ENCODE data around the gene ELMO1.

ELMO1 gene

DNA sequence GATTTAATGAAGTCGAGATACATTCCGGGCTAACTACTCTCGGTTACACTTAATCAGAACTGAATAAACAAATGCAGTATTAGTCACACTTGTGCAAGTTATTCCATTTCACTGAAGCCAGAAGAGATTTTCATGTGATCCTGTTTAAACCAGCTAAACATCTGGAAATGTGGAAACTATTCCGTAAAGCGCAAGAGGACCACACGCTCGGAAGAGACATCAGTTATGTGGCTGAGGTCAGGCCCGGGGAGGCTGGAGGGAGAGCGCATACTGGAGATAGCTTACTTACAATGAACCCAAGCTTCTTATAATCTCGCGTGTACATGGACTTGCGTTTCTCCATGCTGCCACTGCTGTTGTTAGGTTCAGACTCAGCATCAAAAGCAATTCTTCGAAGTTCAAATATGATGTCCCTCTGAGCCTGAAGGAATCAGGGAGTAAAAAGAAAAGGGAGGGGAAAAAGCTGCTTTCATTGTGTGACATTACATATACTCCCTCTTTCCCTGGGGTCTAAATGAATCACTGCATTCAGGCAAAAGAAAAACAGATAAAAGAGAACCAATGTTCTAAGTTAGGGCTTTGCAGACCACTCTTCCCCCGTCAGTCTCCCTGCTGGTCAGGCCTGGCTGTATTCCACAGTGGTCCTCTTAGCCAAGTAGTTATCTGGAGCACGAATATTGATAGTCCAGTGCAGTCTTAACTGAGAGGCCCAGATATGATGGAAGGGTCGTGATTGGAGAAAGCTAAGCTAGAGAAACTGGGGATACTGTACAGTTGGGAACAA lies 237.4 kb downstream of the ELMO1 start:
- DNase-seq, result no peak

- DNase-seq, result no peak
Measured at GRCh38 chr7:37209195-37209594, 239.5 kb downstream of the ELMO1 start.

GRCh38 chr7:37208528-37208927 lies 240.1 kb downstream of the ELMO1 start:
- peak; percentile 27 for DNase-seq

DNA sequence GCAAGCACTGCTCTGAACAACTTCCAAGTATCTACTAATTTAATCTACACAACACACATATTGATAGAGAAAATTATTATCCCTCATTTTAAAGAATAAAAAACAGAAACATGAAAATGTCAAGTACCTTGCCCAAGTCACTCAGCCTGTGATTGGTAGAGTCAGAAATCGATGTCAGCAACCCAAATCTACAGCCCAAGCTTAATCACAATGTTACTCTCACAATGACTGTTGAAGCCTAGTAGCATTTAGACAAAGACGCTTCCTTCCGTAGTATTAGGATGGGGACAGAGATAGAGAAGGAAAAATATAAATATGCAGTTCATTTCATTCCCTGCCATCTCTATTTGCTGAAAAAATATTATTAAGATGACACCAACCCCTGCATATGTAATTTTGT lies 242.5 kb downstream of the ELMO1 start:
- DNase-seq, result no peak

DNA sequence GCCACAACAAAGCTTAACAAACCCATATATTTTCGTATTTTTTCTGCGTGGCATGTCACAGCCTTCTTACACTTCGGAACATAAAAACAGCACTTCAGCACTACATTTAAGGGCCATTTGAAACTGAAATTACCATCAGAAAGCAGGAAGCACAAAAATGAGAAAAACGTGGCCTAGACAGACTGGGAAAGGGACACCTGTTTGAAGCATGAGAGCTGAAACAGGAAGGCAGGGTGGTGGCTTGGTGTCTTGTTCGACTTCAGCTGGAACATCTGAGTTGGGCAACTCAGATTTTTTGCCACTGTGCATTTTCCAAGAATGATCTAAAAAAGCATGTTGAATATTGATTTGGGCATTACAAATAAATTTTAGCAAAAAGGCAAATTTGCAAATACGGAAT lies 243.2 kb downstream of the ELMO1 start:
- no peak for DNase-seq

GRCh38 chr7:37201876-37202198 lies 246.8 kb downstream of the ELMO1 start:
- no peak for DNase-seq

GRCh38 chr7:37201003-37201875 lies 247.4 kb downstream of the ELMO1 start:
- DNase-seq, result peak; percentile 17

DNA sequence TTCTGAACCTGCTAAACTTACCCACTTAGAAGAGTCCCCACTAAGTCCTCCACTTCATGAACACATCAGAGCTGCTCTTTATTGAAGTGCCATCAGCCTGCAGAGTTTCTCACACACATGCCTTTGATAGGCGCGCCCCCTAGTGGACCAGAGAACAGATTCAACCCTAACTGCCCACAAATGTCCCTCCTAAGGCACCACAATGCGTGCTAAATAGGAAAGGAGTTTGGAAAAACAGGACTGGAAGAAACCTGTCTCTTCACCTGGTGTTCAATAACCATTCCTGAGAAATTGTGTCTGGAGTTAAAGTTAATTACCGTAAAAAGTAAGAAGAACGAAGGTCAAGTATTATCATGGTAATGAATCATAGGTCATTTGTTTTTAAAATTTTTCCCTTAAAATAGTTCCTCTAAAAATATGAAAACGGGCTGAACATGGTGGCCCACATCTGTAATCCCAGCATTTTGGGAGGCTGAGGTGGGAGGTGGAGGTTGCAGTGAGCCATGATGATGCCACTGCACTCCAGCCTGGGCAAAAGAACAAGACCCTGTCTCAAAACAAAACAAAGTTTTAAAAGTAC lies 249.7 kb downstream of the ELMO1 start:
- DNase-seq, result peak; percentile 38

GRCh38 chr7:37198041-37198905 lies 250.4 kb downstream of the ELMO1 start:
- no peak for DNase-seq

DNA sequence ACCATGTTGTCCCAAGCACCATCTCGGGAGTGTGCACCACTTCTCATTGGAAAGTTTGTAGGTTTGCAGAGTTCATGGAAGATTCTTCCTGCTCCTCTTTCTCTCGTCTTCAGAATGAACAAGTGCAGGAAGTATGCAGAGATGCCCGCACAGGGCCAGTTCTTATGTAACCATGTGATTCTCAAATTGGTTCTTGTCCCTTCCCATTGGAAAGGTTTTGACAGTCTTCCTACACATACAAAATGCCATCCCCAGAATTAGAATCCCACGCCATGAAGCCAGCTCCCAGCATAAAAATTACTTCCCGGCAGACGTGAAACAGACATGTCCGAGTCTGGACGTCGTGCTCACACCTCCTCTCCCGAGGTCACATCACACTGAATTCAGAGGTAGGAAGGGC lies 251.6 kb downstream of the ELMO1 start:
- DNase-seq, result no peak

DNA sequence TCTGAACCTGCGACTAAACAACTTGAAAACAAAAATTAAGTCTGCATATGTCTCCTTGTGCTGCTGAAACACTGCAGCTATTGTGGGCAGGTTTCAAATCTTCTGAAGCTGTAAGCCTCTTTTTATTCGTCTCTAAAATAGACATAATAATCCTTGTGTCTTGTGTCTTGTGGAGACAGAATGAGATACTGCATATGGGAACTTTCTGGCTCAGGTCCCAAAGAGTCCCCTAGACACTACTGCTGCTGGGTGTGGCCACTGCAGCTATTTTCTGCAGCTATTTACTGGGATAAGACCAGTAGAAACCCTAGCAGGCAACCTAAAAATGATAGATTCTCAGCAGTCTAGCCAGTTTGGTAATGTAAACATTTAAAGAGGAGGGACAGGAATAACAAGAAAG lies 252.0 kb downstream of the ELMO1 start:
- DNase-seq, result no peak

DNA sequence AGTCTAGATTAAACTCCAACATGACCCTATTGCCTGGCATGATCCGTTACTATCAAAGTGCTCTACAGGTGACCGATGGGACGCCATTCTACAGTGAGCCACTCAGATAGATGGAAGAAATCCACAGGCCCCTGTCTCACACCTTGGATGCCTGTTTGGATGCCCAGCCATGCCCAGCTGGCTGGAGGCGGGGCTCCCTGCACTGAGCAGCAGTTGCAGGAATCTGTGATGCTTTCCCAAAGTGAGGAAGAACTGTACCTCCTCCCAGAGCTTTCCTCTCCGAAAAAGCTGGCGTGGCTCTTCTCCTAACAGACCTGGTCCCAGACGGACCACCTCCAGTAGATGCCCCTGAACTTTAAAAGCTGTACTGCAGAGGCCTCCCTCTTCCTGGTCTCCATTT lies 253.3 kb downstream of the ELMO1 start:
- DNase-seq, result no peak

DNA sequence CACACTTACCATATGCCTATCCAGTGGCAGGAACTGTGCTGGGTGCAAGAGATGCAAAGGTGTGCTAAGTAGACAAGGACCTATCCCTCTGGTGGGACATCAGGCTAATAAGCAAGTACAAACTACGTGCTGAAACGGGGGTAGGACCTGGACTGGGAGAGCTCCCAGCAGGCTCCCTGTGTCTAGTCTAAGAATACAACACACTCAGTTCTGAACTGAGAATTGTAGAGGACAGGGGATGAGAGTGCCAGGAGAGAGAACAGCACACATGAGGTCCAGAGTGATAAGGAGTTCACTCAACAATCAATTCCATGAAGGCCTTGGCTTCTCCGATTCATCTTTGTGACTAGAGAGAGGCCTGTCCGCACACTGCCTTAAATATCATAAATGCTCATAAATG lies 253.7 kb downstream of the ELMO1 start:
- DNase-seq, result no peak

- DNase-seq, result no peak
Measured at GRCh38 chr7:37193775-37194135, 254.9 kb downstream of the ELMO1 start.

DNA sequence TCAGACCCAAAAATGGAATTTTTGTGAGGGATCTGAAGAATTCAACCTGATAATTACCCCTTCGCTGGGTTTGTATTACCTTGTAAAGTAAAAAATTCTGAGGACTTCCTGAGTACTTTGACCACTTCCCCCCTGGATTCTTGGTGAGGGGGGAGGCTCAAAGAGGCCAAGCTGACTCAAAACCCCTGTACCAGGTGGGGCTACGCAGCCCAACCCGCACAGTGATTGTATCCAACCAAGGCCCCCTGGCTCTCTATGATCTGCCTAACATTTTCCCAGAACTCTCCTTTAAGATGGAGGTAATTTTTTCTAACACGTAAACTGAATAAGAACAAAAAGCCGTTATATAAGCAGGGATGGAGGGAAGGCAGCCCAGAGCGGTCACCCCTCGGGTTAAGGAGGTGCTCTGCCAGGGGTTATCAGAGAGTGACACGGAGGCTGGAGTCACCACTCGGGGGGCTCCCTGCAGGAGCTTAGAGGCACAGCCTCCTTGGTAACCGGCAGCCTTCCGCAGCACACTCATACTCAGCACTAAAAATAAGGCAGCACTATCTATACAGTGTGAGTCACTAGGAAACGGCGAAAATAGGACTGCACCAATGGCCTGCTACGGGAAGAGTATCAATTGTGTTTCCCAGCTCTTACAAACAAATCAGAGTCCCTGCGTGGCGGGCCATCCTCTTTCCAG lies 255.4 kb downstream of the ELMO1 start:
- no peak for DNase-seq

GRCh38 chr7:37191797-37192196 lies 256.9 kb downstream of the ELMO1 start:
- DNase-seq, result no peak

DNA sequence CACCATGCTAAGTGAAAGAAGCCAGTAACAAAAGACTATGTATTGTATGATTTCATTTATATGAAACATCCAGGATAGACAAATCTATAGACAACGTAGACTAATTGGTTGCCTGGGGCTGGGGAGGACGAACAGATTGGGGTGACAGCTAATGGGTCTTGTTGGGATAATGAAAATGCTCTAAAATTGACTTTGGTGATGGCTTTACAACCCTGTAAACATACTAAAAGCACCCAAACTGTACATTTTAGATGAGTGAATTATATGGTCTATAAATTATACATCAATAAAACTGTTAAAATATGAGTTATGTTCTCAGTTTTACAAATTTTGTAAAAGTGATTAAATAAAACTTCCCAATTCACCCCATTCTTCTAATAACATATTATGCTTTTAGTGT lies 261.5 kb downstream of the ELMO1 start:
- DNase-seq, result no peak

- DNase-seq, result no peak
Measured at GRCh38 chr7:37186753-37187152, 261.9 kb downstream of the ELMO1 start.

- DNase-seq, result no peak
Measured at GRCh38 chr7:37181550-37181932, 267.1 kb downstream of the ELMO1 start.

DNA sequence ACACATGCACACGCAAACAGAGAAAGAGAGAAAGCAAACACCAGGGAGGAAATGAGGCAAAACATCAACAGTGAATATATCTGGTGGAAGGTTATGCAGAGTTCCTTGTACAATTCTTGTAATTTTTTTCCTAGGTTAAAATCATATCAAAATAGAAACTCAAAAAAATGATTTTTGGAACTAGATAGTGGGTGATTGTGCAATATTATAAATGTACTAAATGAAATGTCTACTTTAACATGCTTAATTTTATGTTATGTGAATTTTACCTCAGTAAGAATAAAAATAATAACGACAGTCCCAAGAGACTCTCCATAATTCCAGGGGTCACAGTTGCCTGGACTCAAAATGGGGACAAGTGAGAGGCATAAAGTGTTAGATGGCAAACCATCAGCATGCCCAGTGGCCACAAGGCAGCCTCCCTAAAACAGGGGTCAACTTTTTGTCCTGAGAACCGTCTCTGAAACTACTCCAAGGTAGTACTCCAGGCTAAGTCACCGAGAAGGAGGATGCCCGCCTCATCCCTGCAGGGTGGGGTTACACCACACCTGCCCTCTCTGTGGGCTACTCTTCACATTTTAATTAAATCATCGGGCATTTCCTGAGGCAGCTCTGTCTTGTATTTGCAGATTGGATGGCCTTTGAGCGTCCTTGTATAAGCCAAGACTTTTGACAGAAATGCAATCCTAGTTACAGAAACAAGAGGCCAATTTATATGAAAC lies 267.7 kb downstream of the ELMO1 start:
- DNase-seq, result no peak

- no peak for DNase-seq
Measured at GRCh38 chr7:37176079-37176478, 272.6 kb downstream of the ELMO1 start.

GRCh38 chr7:37174460-37174859 lies 274.2 kb downstream of the ELMO1 start:
- no peak for DNase-seq
